SK-N-SH treated with all-trans-retinoic acid at 6 μM for 48 hours (cell line): Measurements from ENCODE around the gene KCNMA1.

Experiments used
- ATAC-seq: fragments of 200-7000 bp; cut with Tn5 transposase; 3 replicates; pipeline ENCODE4 v1.9.1; 2020; ENCODE audit warnings: mild to moderate bottlenecking, moderate library complexity
- ARNTL ChIP-seq: fragments of 450-650 bp; formaldehyde crosslinking; IDR thresholded peaks from 2 replicates; pipeline ENCODE4 v1.5.0; 2020; ENCODE audit warnings: low read depth, mild to moderate bottlenecking, moderate library complexity, borderline replicate concordance
- BACH2 ChIP-seq: fragments of 250-450 bp; sonication (Bioruptor Pico); IDR thresholded peaks from 2 replicates; pipeline ENCODE4 v1.9.0; 2021; ENCODE audit warnings: mild to moderate bottlenecking, borderline replicate concordance
- CSDC2 ChIP-seq: fragments of 250-450 bp; sonication (Bioruptor Pico); IDR thresholded peaks from 2 replicates; pipeline ENCODE4 v1.5.0; 2020; ENCODE audit warnings: mild to moderate bottlenecking, moderate library complexity
- ESRRG ChIP-seq: fragments of 250-450 bp; sonication (Bioruptor Pico); IDR thresholded peaks from 2 replicates; pipeline ENCODE4 v1.6.1; 2021; ENCODE audit warnings: mild to moderate bottlenecking
- GLIS3 ChIP-seq: fragments of 250-450 bp; sonication (Bioruptor Pico); IDR thresholded peaks from 2 replicates; pipeline ENCODE4 v1.5.0; 2020; ENCODE audit warnings: mild to moderate bottlenecking, moderate library complexity
- ISL1 ChIP-seq: fragments of 250-450 bp; sonication (Bioruptor Pico); IDR thresholded peaks from 2 replicates; pipeline ENCODE4 v2.1.2; 2022; ENCODE audit warnings: mild to moderate bottlenecking, moderate library complexity
- OSR1 ChIP-seq: fragments of 250-450 bp; sonication (Bioruptor Pico); IDR thresholded peaks from 2 replicates; pipeline ENCODE4 v1.8.0; 2022; ENCODE audit warnings: moderate library complexity, mild to moderate bottlenecking, inconsistent platforms
- POU6F1 ChIP-seq: fragments of 250-450 bp; sonication (Bioruptor Pico); IDR thresholded peaks from 2 replicates; pipeline ENCODE4 v1.8.0; 2021; ENCODE audit warnings: low read depth, mild to moderate bottlenecking, moderate library complexity, borderline replicate concordance
- PPARA ChIP-seq: fragments of 250-450 bp; sonication (Bioruptor Pico); IDR thresholded peaks from 2 replicates; pipeline ENCODE4 v1.5.0; 2020; ENCODE audit warnings: mild to moderate bottlenecking, borderline replicate concordance
- RARB ChIP-seq: fragments of 250-450 bp; sonication (Bioruptor Pico); IDR thresholded peaks from 2 replicates; pipeline ENCODE4 v1.8.0; 2021; ENCODE audit warnings: mild to moderate bottlenecking, moderate library complexity
- SNAI2 ChIP-seq: fragments of 250-450 bp; sonication (Bioruptor Pico); IDR thresholded peaks from 2 replicates; pipeline ENCODE4 v1.5.0; 2020; ENCODE audit warnings: mild to moderate bottlenecking, moderate library complexity
- TCF4 ChIP-seq: fragments of 250-450 bp; sonication (Bioruptor Pico); IDR thresholded peaks from 2 replicates; pipeline ENCODE4 v1.8.0; 2021; ENCODE audit warnings: mild to moderate bottlenecking, moderate library complexity, borderline replicate concordance
- TOX ChIP-seq: fragments of 250-450 bp; sonication (Bioruptor Pico); IDR thresholded peaks from 2 replicates; pipeline ENCODE4 v1.8.0; 2021; ENCODE audit warnings: mild to moderate bottlenecking, moderate library complexity, borderline replicate concordance
- TSHZ2 ChIP-seq: fragments of 250-450 bp; sonication (Bioruptor Pico); IDR thresholded peaks from 2 replicates; pipeline ENCODE4 v1.5.0; 2020; ENCODE audit warnings: mild to moderate bottlenecking, moderate library complexity
- ZFP3 ChIP-seq: fragments of 250-450 bp; sonication (Bioruptor Pico); IDR thresholded peaks from 2 replicates; pipeline ENCODE4 v1.5.0; 2020; ENCODE audit warnings: mild to moderate bottlenecking, moderate library complexity
- ZFP30 ChIP-seq: fragments of 450-650 bp; formaldehyde crosslinking; IDR thresholded peaks from 2 replicates; pipeline ENCODE4 v1.5.0; 2022; ENCODE audit warnings: mild to moderate bottlenecking, moderate library complexity
- ZNF565 ChIP-seq: fragments of 450-650 bp; formaldehyde crosslinking; conservative IDR thresholded peaks from 2 replicates; pipeline ENCODE4 v1.5.0; 2020; ENCODE audit warnings: low read depth, mild to moderate bottlenecking, moderate library complexity
- ZNF70 ChIP-seq: fragments of 450-650 bp; formaldehyde crosslinking; IDR thresholded peaks from 2 replicates; pipeline ENCODE4 v1.5.0; 2020; ENCODE audit warnings: mild to moderate bottlenecking, moderate library complexity
- ZNF8 ChIP-seq: fragments of 450-650 bp; formaldehyde crosslinking; IDR thresholded peaks from 2 replicates; pipeline ENCODE4 v1.5.0; 2020; ENCODE audit warnings: mild to moderate bottlenecking, moderate library complexity
- TF ChIP-seq, protein P1 (sequence below): fragments of 250-450 bp; sonication (Bioruptor Pico); IDR thresholded peaks from 2 replicates; pipeline ENCODE4 v1.5.1; 2020; ENCODE audit warnings: low read depth, mild to moderate bottlenecking, moderate library complexity
- TF ChIP-seq, protein P2 (sequence below): fragments of 250-450 bp; sonication (Bioruptor Pico); IDR thresholded peaks from 2 replicates; pipeline ENCODE4 v1.8.0; 2020; ENCODE audit warnings: mild to moderate bottlenecking, moderate library complexity, borderline replicate concordance

The KCNMA1 gene

GRCh38 chr10:76946270-76946669 is 691.3 kb downstream of the KCNMA1 start:
- TF ChIP-seq ARNTL (CRISPR knock-in tag) (no peak), ZFP3 (CRISPR knock-in tag) (no peak), OSR1 (CRISPR knock-in tag) (no peak), TSHZ2 (CRISPR knock-in tag) (no peak), ESRRG (no peak), BACH2 (no peak), POU6F1 (CRISPR knock-in tag) (no peak), ZNF70 (no peak), CSDC2 (CRISPR knock-in tag) (no peak), ZNF8 (CRISPR knock-in tag) (no peak), GLIS3 (CRISPR knock-in tag) (no peak), RARB (CRISPR knock-in tag) (no peak), ZFP30 (CRISPR knock-in tag) (no peak), TCF4 (CRISPR knock-in tag) (no peak), PPARA (no peak)
- TF ChIP-seq, protein P1, sequence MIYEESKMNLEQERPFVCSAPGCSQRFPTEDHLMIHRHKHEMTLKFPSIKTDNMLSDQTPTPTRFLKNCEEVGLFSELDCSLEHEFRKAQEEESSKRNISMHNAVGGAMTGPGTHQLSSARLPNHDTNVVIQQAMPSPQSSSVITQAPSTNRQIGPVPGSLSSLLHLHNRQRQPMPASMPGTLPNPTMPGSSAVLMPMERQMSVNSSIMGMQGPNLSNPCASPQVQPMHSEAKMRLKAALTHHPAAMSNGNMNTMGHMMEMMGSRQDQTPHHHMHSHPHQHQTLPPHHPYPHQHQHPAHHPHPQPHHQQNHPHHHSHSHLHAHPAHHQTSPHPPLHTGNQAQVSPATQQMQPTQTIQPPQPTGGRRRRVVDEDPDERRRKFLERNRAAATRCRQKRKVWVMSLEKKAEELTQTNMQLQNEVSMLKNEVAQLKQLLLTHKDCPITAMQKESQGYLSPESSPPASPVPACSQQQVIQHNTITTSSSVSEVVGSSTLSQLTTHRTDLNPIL (CRISPR knock-in tag): no peak
- no peak for ATAC-seq

- TF ChIP-seq, protein P2, sequence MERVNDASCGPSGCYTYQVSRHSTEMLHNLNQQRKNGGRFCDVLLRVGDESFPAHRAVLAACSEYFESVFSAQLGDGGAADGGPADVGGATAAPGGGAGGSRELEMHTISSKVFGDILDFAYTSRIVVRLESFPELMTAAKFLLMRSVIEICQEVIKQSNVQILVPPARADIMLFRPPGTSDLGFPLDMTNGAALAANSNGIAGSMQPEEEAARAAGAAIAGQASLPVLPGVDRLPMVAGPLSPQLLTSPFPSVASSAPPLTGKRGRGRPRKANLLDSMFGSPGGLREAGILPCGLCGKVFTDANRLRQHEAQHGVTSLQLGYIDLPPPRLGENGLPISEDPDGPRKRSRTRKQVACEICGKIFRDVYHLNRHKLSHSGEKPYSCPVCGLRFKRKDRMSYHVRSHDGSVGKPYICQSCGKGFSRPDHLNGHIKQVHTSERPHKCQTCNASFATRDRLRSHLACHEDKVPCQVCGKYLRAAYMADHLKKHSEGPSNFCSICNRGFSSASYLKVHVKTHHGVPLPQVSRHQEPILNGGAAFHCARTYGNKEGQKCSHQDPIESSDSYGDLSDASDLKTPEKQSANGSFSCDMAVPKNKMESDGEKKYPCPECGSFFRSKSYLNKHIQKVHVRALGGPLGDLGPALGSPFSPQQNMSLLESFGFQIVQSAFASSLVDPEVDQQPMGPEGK (CRISPR knock-in tag): no peak
- TF ChIP-seq GLIS3 (CRISPR knock-in tag) (no peak), ZNF70 (no peak), POU6F1 (CRISPR knock-in tag) (no peak), OSR1 (CRISPR knock-in tag) (no peak), ZFP3 (CRISPR knock-in tag) (no peak), SNAI2 (no peak), CSDC2 (CRISPR knock-in tag) (no peak), ARNTL (CRISPR knock-in tag) (no peak), TCF4 (CRISPR knock-in tag) (no peak), PPARA (no peak), ISL1 (CRISPR knock-in tag) (no peak), RARB (CRISPR knock-in tag) (no peak), TSHZ2 (CRISPR knock-in tag) (no peak), ESRRG (no peak), TOX (CRISPR knock-in tag) (no peak), ZNF565 (CRISPR knock-in tag) (no peak)
- TF ChIP-seq, protein P1 (CRISPR knock-in tag): no peak
- TF ChIP-seq, all 23 proteins: peak for 0
- ATAC-seq: no peak
Measured at GRCh38 chr10:76945166-76945565, 692.4 kb downstream of the KCNMA1 start.
